ENCODE results near the gene HBG1. TPM values are rescaled to one million over a fixed set of nuclear protein-coding genes. Genes with fewer than 3 reads are reported as not detected.

Gene HBG1
- total RNA-seq, 1 donor from 2014 or later = not detected

GRCh38 chr11:5275369-5276110 is 25.9 kb upstream of the HBG1 start:
- H3K36me3 ChIP-seq (ENCODE audit: control insufficient read depth, insufficient read depth, low read length) = no peaks in the 10 kb centered on the region
- no peak for TF ChIP-seq CTCF (IDR thresholded peaks at IDR 0.05; ENCODE audit: insufficient read depth, low read length, poor library complexity, severe bottlenecking)
- no peaks in the 10 kb centered on the region for H3K27me3 ChIP-seq (ENCODE audit: control insufficient read depth, insufficient read depth, low read length)
- no peak overlapping the region for H3K4me3 ChIP-seq (ENCODE audit: low read depth, low read length)
- no peak for DNase-seq (ENCODE audit: low read depth)

GRCh38 chr11:5274395-5274794 is 24.7 kb upstream of the HBG1 start:
- DNase-seq (ENCODE audit: low read depth) = no peak
- TF ChIP-seq CTCF (IDR thresholded peaks at IDR 0.05; ENCODE audit: insufficient read depth, low read length, poor library complexity, severe bottlenecking) = no peak

GRCh38 chr11:5272395-5273017 is 22.8 kb upstream of the HBG1 start:
- Histone ChIP-seq H3K4me3 (ENCODE audit: low read depth, low read length) (no peak overlapping the region), H3K27me3 (ENCODE audit: control insufficient read depth, insufficient read depth, low read length) (no peaks in the 10 kb centered on the region), H3K36me3 (ENCODE audit: control insufficient read depth, insufficient read depth, low read length) (no peaks in the 10 kb centered on the region)
- no peak for DNase-seq (ENCODE audit: low read depth)
- no peak for TF ChIP-seq CTCF (IDR thresholded peaks at IDR 0.05; ENCODE audit: insufficient read depth, low read length, poor library complexity, severe bottlenecking)

More at GRCh38 chr11:5274395-5274794, 24.7 kb upstream of the HBG1 start:
- H3K36me3 ChIP-seq (ENCODE audit: control insufficient read depth, insufficient read depth, low read length) = no peaks in the 10 kb centered on the region
- no peaks in the 10 kb centered on the region for H3K27me3 ChIP-seq (ENCODE audit: control insufficient read depth, insufficient read depth, low read length)
- no peak overlapping the region for H3K4me3 ChIP-seq (ENCODE audit: low read depth, low read length)

GRCh38 chr11:5269715-5270147 is 20.1 kb upstream of the HBG1 start, which contains the start of gene HBE1:
Gene HBE1, minus strand, starts transcription at chr11:5269945. Its CDS starts 55 bp downstream, at chr11:5269890.
- no peak for TF ChIP-seq CTCF (IDR thresholded peaks at IDR 0.05; ENCODE audit: insufficient read depth, low read length, poor library complexity, severe bottlenecking)
- no peak within 1 kb of the TSS for H3K4me3 ChIP-seq (ENCODE audit: low read depth, low read length)
- no peaks in the 10 kb centered on the region for H3K27me3 ChIP-seq (ENCODE audit: control insufficient read depth, insufficient read depth, low read length)
- no peak for DNase-seq (ENCODE audit: low read depth)
- no peaks in the 10 kb centered on the region for H3K36me3 ChIP-seq (ENCODE audit: control insufficient read depth, insufficient read depth, low read length)

GRCh38 chr11:5267033-5267563 is 17.4 kb upstream of the HBG1 start:
- Histone ChIP-seq H3K4me3 (ENCODE audit: low read depth, low read length) (no peak overlapping the region), H3K36me3 (ENCODE audit: control insufficient read depth, insufficient read depth, low read length) (no peaks in the 10 kb centered on the region), H3K27me3 (ENCODE audit: control insufficient read depth, insufficient read depth, low read length) (no peaks in the 10 kb centered on the region)
- TF ChIP-seq CTCF (IDR thresholded peaks at IDR 0.05; ENCODE audit: insufficient read depth, low read length, poor library complexity, severe bottlenecking) = no peak
- no peak for DNase-seq (ENCODE audit: low read depth)
